ENCODE measurements around the gene CACNA1C.
"Not testable (repeated sequence)": the region's sequence is repeated elsewhere in the genome, so short reads cannot be mapped to it uniquely, and the experiment has no call there.

Gene CACNA1C

GRCh38 chr12:2239381-2239871 lies 186.6 kb downstream of the CACNA1C start:
- no peak for DNase-seq

- no peak for DNase-seq
Measured at GRCh38 chr12:2240390-2240789, 187.6 kb downstream of the CACNA1C start.

- no peak for DNase-seq
Measured at GRCh38 chr12:2240984-2241383, 188.2 kb downstream of the CACNA1C start.

GRCh38 chr12:2242216-2242615 lies 189.4 kb downstream of the CACNA1C start:
- no peak for DNase-seq

GRCh38 chr12:2242816-2243215 lies 190.0 kb downstream of the CACNA1C start:
- DNase-seq, result no peak

GRCh38 chr12:2243275-2243674 lies 190.5 kb downstream of the CACNA1C start:
- DNase-seq, result no peak

GRCh38 chr12:2244013-2244861 lies 191.4 kb downstream of the CACNA1C start:
- no peak for DNase-seq

GRCh38 chr12:2246358-2246757 lies 193.6 kb downstream of the CACNA1C start:
- DNase-seq, result no peak

GRCh38 chr12:2247120-2247519 lies 194.3 kb downstream of the CACNA1C start:
- DNase-seq, result no peak

GRCh38 chr12:2247596-2247995 lies 194.8 kb downstream of the CACNA1C start:
- DNase-seq, result no peak

- DNase-seq, result no peak
Measured at GRCh38 chr12:2248087-2248900, 195.5 kb downstream of the CACNA1C start.

GRCh38 chr12:2248901-2249381 lies 196.2 kb downstream of the CACNA1C start:
- no peak for DNase-seq

GRCh38 chr12:2250797-2251196 lies 198.0 kb downstream of the CACNA1C start:
- no peak for DNase-seq

GRCh38 chr12:2251526-2252209 lies 198.9 kb downstream of the CACNA1C start:
- no peak for DNase-seq

- no peak for DNase-seq
Measured at GRCh38 chr12:2255311-2255710, 202.5 kb downstream of the CACNA1C start.

GRCh38 chr12:2255731-2256130 lies 202.9 kb downstream of the CACNA1C start:
- DNase-seq, result not testable (repeated sequence)

GRCh38 chr12:2256453-2256852 lies 203.7 kb downstream of the CACNA1C start:
- no peak for DNase-seq

GRCh38 chr12:2256915-2257314 lies 204.1 kb downstream of the CACNA1C start:
- DNase-seq, result no peak

GRCh38 chr12:2258025-2258424 lies 205.2 kb downstream of the CACNA1C start:
- no peak for DNase-seq

GRCh38 chr12:2259369-2259768 lies 206.6 kb downstream of the CACNA1C start:
- DNase-seq, result peak; percentile 40

GRCh38 chr12:2260441-2260840 lies 207.7 kb downstream of the CACNA1C start:
- DNase-seq, result no peak

GRCh38 chr12:2261708-2262107 lies 208.9 kb downstream of the CACNA1C start:
- DNase-seq, result no peak

GRCh38 chr12:2262449-2262848 lies 209.7 kb downstream of the CACNA1C start:
- no peak for DNase-seq
